HL-60/S4 (cell line): ENCODE results near the gene GPC1.

Experiments
- in situ Hi-C: fragments of 300-500 bp; cut with MboI; formaldehyde crosslinking; loops from 2 replicates; pipeline ENCODE4 v1.14.3; 2022; ENCODE audit warnings: low sequenced_read_pairs

Gene GPC1

DNA sequence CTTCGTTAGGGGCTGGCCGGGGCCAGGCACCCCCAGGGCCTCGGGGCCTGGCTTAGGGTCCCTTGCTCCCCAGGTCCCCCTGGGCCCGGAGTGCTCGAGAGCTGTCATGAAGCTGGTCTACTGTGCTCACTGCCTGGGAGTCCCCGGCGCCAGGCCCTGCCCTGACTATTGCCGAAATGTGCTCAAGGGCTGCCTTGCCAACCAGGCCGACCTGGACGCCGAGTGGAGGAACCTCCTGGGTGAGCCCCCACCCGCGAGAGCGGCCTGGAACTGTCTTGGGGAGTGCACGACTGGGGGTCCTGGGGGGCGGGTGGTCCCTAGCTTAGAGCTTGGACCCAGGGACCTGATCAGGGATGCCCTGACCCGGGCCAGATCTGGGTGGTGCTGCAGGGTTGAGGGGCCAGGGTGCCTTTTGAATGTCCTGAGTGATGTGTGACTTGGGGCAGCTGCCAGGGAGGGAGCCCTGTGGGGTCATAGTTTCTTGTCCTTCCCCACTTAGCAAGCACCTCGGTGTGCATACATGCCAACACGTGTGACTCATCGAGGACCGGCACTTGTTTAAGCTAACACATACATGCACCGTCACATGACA is 27.9 kb downstream of the GPC1 start:
- in situ Hi-C loops: no loop called here

DNA sequence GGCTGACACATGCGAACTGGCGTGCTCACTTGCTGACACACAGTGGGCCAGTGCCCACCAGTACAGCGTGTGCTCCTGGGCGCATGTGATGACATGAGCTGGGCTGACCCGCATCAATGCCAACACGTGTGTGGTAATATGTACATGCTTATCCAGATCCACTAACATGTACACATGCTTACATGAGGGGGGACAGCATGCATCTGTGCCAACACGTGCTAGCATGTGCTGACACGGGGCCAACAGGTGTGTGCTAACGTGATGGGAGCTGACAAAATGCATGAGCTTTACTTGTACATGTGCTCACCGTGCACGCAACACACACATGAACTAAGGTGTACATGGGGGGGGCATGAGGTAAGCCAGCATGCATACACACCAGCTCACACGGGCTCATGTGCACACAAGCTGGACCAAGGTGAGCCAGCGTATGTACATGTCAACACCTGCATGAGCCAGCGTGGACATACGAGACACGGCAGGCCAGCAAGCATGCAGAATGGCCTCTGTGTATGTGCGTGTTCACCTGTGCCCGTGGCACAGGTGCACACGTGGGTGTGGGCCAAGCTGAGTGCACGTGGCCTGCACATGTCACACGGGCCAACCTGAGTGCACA is 28.5 kb downstream of the GPC1 start:
- in situ Hi-C loops: no loop called here

- in situ Hi-C loops: no loop called here
Observed at GRCh38 chr2:240464514-240465241, 29.2 kb downstream of the GPC1 start.

DNA sequence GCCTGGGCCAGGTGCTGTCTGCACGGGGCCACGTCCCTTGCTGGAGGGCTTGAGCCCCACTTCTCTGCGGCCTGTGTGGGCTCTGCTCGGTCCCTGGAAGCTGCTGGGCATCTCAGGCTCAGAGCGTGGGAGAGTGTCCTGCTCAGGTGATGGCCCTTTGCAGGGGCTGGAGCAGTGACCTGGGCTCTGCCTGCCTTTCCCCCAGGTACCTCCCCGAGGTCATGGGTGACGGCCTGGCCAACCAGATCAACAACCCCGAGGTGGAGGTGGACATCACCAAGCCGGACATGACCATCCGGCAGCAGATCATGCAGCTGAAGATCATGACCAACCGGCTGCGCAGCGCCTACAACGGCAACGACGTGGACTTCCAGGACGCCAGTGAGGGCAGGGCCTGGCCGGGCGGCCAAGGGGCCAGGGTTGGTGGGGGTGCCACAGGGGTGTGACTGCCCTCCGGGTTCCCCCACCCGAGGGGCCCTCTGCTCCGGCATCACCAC is 29.9 kb downstream of the GPC1 start:
- in situ Hi-C loops: no loop called here

DNA sequence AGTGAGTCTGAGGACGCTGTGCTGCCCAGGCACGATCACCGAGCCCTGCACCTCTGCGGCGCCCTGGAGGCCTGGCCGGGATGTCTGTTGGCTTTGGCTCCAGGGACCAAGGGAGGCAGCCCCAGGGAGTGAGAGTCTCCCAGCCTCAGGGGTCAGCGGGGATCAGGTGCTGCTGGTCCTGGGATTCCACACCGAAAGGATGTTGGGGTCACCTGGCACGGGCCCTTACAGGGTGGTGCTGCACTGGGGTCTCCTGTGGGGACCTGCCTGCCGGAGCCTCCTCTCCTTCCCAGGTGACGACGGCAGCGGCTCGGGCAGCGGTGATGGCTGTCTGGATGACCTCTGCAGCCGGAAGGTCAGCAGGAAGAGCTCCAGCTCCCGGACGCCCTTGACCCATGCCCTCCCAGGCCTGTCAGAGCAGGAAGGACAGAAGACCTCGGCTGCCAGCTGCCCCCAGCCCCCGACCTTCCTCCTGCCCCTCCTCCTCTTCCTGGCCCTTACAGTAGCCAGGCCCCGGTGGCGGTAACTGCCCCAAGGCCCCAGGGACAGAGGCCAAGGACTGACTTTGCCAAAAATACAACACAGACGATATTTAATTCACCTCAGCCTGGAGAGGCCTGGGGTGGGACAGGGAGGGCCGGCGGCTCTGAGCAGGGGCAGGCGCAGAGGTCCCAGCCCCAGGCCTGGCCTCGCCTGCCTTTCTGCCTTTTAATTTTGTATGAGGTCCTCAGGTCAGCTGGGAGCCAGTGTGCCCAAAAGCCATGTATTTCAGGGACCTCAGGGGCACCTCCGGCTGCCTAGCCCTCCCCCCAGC is 30.5 kb downstream of the GPC1 start:
- in situ Hi-C loops: no loop called here

DNA sequence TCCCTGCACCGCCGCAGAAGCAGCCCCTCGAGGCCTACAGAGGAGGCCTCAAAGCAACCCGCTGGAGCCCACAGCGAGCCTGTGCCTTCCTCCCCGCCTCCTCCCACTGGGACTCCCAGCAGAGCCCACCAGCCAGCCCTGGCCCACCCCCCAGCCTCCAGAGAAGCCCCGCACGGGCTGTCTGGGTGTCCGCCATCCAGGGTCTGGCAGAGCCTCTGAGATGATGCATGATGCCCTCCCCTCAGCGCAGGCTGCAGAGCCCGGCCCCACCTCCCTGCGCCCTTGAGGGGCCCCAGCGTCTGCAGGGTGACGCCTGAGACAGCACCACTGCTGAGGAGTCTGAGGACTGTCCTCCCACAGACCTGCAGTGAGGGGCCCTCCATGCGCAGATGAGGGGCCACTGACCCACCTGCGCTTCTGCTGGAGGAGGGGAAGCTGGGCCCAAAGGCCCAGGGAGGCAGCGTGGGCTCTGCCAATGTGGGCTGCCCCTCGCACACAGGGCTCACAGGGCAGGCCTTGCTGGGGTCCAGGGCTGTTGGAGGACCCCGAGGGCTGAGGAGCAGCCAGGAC is 31.2 kb downstream of the GPC1 start:
- in situ Hi-C loops: no loop called here

DNA sequence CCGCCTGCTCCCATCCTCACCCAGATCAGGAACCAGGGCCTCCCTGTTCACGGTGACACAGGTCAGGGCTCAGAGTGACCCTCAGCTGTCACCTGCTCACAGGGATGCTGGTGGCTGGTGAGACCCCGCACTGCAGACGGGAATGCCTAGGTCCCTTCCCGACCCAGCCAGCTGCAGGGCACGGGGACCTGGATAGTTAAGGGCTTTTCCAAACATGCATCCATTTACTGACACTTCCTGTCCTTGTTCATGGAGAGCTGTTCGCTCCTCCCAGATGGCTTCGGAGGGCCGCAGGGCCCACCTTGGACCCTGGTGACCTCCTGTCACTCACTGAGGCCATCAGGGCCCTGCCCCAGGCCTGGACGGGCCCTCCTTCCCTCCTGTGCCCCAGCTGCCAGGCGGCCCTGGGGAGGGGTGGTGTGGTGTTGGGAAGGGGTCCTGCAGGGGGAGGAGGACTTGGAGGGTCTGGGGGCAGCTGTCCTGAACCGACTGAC is 31.7 kb downstream of the GPC1 start:
- in situ Hi-C loops: no loop called here

DNA sequence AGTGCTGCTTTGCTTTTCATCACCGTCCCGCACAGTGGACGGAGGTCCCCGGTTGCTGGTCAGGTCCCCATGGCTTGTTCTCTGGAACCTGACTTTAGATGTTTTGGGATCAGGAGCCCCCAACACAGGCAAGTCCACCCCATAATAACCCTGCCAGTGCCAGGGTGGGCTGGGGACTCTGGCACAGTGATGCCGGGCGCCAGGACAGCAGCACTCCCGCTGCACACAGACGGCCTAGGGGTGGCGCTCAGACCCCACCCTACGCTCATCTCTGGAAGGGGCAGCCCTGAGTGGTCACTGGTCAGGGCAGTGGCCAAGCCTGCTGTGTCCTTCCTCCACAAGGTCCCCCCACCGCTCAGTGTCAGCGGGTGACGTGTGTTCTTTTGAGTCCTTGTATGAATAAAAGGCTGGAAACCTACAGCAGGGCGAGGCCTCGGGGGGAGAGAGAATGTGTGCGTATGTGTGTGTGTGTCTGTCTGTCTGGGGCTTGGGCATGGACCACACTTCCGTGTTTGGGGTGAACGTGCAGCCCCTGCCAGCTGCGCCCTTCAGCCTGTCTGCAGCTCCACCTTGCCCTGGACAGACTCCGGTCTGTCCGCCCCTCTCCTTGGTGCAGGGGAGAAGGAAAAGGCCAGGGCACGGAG is 32.3 kb downstream of the GPC1 start:
- in situ Hi-C loops: no loop called here

DNA sequence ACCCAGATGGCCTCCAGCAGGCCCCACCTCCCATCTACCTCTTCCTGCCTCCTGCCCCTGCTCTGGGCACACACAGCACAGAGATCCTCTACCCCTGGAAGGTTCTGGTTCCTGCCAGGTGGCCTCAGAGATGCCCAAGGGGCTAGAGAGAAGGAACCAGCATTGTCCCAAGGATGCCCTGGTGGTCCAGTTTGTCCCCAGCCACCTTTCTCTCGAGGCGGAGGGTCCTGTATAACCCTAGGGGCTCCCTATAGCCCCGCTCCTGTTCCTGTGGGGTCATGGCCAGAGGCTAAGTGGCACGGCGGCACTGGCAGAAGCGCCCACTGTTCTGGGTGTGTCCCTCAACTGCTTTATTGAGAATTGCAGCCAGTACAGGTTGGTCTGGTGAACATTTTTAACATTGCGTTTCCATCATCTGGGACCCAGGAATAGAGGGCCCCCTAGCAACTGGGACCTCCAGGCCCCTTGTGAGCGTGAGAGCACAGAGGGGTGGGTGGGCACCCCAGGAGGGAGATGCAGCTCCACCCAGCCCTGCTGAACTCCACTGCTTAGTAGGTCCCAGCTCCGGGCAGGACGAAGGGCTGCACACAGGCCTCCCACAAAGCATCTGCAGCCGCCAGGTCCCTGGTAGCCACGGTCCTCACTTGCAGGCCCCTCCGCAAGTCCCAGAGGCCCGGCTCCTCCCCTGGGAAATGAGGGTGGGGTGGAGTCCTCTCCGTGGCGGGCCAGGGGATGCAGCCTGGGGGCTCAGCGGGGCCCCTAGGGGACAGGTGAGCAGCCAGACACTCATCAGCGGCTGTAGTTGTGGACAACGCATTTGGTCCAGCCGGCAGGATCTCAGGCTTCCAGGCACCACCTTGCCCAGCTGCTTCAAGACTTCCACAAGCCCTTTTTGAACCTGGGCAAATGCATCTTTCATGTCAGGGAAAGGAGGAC is 33.1 kb downstream of the GPC1 start:
- in situ Hi-C loops: no loop called here

GRCh38 chr2:240469239-240469636 is 33.8 kb downstream of the GPC1 start:
- in situ Hi-C loops: no loop called here

- in situ Hi-C loops: no loop called here
Observed at GRCh38 chr2:240469740-240470139, 34.3 kb downstream of the GPC1 start.

GRCh38 chr2:240472078-240472790 is 36.8 kb downstream of the GPC1 start:
- in situ Hi-C loops: no loop called here

DNA sequence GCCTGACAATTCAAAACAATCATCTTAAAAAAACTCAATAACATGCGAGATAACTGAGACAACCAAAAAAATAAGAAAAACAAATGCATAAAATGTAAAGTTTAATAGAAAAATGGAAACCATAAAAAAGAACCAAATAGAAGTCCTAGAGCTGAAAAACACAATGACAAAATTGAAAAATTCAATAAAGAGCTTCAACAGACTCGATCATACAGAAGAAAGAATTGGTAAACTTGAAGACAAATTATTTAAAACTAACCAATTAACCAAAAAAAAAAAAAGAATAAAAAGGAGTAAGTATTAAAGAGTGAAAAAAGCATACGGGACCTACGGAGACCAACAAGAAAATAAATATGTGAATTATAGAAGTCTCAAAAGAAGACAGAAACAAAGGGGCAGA is 37.7 kb downstream of the GPC1 start:
- in situ Hi-C loops: no loop called here

GRCh38 chr2:240477916-240478315 is 42.5 kb downstream of the GPC1 start:
- in situ Hi-C loops: no loop called here

GRCh38 chr2:240478346-240479110 is 43.1 kb downstream of the GPC1 start:
- in situ Hi-C loops: no loop called here

- in situ Hi-C loops: no loop called here
Observed at GRCh38 chr2:240479111-240479501, 43.6 kb downstream of the GPC1 start.

- in situ Hi-C loops: no loop called here
Observed at GRCh38 chr2:240480834-240481623, 45.6 kb downstream of the GPC1 start.
